ENCODE results near the gene APOA4.

APOA4 gene

GRCh38 chr11:116792144-116792868 is 30.8 kb downstream of the APOA4 start:
- Histone ChIP-seq H3K4me3 (ENCODE audit: low read length) (no peak overlapping the region), H3K27ac (ENCODE audit: low read length) (no peak overlapping the region), H3K4me1 (ENCODE audit: control insufficient read depth, low read depth, low read length) (no peaks in the 10 kb centered on the region), H3K36me3 (ENCODE audit: control insufficient read depth, low read depth, low read length) (no peaks in the 10 kb centered on the region), H3K27me3 (ENCODE audit: control insufficient read depth, insufficient read depth, low read length) (peaks cover 6% of the 10 kb centered on the region), H3K9me3 (ENCODE audit: control insufficient read depth, low read depth, low read length) (no peaks in the 10 kb centered on the region), H3K9ac (ENCODE audit: low read length) (no peak overlapping the region)

- Histone ChIP-seq H3K4me3 (ENCODE audit: low read length) (no peak within 1 kb of the TSS), H3K9me3 (ENCODE audit: control insufficient read depth, low read depth, low read length) (no peaks in the 10 kb centered on the region), H3K27ac (ENCODE audit: low read length) (no peak within 1 kb of the TSS), H3K36me3 (ENCODE audit: control insufficient read depth, low read depth, low read length) (peaks cover under 1% of the 10 kb centered on the region), H3K27me3 (ENCODE audit: control insufficient read depth, insufficient read depth, low read length) (peaks cover 6% of the 10 kb centered on the region), H3K9ac (ENCODE audit: low read length) (no peak within 1 kb of the TSS), H3K4me1 (ENCODE audit: control insufficient read depth, low read depth, low read length) (no peaks in the 10 kb centered on the region)
These were observed 31.3 kb downstream of the APOA4 start, which contains the start of gene APOA5 for GRCh38 chr11:116791813-116792143. TSS of gene APOA5 (minus strand) at chr11:116791879. CDS start at chr11:116791860, 19 bp downstream.

- H3K9ac ChIP-seq (ENCODE audit: low read length), result no peak overlapping the region
- no peak overlapping the region for H3K27ac ChIP-seq (ENCODE audit: low read length)
- H3K4me1 ChIP-seq (ENCODE audit: control insufficient read depth, low read depth, low read length), result no peaks in the 10 kb centered on the region
- no peak overlapping the region for H3K4me3 ChIP-seq (ENCODE audit: low read length)
- no peaks in the 10 kb centered on the region for H3K9me3 ChIP-seq (ENCODE audit: control insufficient read depth, low read depth, low read length)
- peaks cover 6% of the 10 kb centered on the region for H3K36me3 ChIP-seq (ENCODE audit: control insufficient read depth, low read depth, low read length)
- peaks cover 6% of the 10 kb centered on the region for H3K27me3 ChIP-seq (ENCODE audit: control insufficient read depth, insufficient read depth, low read length)
These were observed 31.9 kb downstream of the APOA4 start for GRCh38 chr11:116791002-116791812.

GRCh38 chr11:116790167-116791001 is 32.7 kb downstream of the APOA4 start:
- H3K4me3 ChIP-seq (ENCODE audit: low read length), result no peak overlapping the region
- H3K4me1 ChIP-seq (ENCODE audit: control insufficient read depth, low read depth, low read length), result no peaks in the 10 kb centered on the region
- peaks cover 14% of the 10 kb centered on the region for H3K36me3 ChIP-seq (ENCODE audit: control insufficient read depth, low read depth, low read length)
- H3K27me3 ChIP-seq (ENCODE audit: control insufficient read depth, insufficient read depth, low read length), result peaks cover 6% of the 10 kb centered on the region
- H3K9ac ChIP-seq (ENCODE audit: low read length), result no peak overlapping the region
- H3K27ac ChIP-seq (ENCODE audit: low read length), result no peak overlapping the region
- H3K9me3 ChIP-seq (ENCODE audit: control insufficient read depth, low read depth, low read length), result no peaks in the 10 kb centered on the region

- Histone ChIP-seq H3K4me1 (ENCODE audit: control insufficient read depth, low read depth, low read length) (no peaks in the 10 kb centered on the region), H3K27me3 (ENCODE audit: control insufficient read depth, insufficient read depth, low read length) (peaks cover 6% of the 10 kb centered on the region), H3K9ac (ENCODE audit: low read length) (no peak overlapping the region), H3K36me3 (ENCODE audit: control insufficient read depth, low read depth, low read length) (peaks cover 28% of the 10 kb centered on the region), H3K4me3 (ENCODE audit: low read length) (no peak overlapping the region), H3K27ac (ENCODE audit: low read length) (no peak overlapping the region), H3K9me3 (ENCODE audit: control insufficient read depth, low read depth, low read length) (no peaks in the 10 kb centered on the region)
These were observed 34.1 kb downstream of the APOA4 start for GRCh38 chr11:116788975-116789374.

GRCh38 chr11:116788534-116788933 is 34.6 kb downstream of the APOA4 start:
- no peaks in the 10 kb centered on the region for H3K9me3 ChIP-seq (ENCODE audit: control insufficient read depth, low read depth, low read length)
- no peak overlapping the region for H3K27ac ChIP-seq (ENCODE audit: low read length)
- H3K36me3 ChIP-seq (ENCODE audit: control insufficient read depth, low read depth, low read length), result peaks cover 33% of the 10 kb centered on the region
- H3K4me3 ChIP-seq (ENCODE audit: low read length), result peak overlapping the region; percentile 76
- H3K27me3 ChIP-seq (ENCODE audit: control insufficient read depth, insufficient read depth, low read length), result peaks cover 6% of the 10 kb centered on the region
- H3K4me1 ChIP-seq (ENCODE audit: control insufficient read depth, low read depth, low read length), result no peaks in the 10 kb centered on the region
- H3K9ac ChIP-seq (ENCODE audit: low read length), result peak overlapping the region; percentile 60

- Histone ChIP-seq H3K4me3 (ENCODE audit: low read length) (peak within 1 kb of the TSS; percentile 76), H3K4me1 (ENCODE audit: control insufficient read depth, low read depth, low read length) (no peaks in the 10 kb centered on the region), H3K27ac (ENCODE audit: low read length) (no peak within 1 kb of the TSS)
These were observed 35.2 kb downstream of the APOA4 start, which contains the start of gene ZPR1 for GRCh38 chr11:116787786-116788486. TSS of gene ZPR1 (minus strand) at chr11:116788023. CDS start at chr11:116787990, 33 bp downstream.

GRCh38 chr11:116787436-116787785 is 35.7 kb downstream of the APOA4 start:
- Histone ChIP-seq H3K27me3 (ENCODE audit: control insufficient read depth, insufficient read depth, low read length) (peaks cover 6% of the 10 kb centered on the region), H3K9ac (ENCODE audit: low read length) (peak overlapping the region; percentile 60), H3K36me3 (ENCODE audit: control insufficient read depth, low read depth, low read length) (peaks cover 44% of the 10 kb centered on the region), H3K4me3 (ENCODE audit: low read length) (peak overlapping the region; percentile 76), H3K27ac (ENCODE audit: low read length) (no peak overlapping the region), H3K9me3 (ENCODE audit: control insufficient read depth, low read depth, low read length) (no peaks in the 10 kb centered on the region), H3K4me1 (ENCODE audit: control insufficient read depth, low read depth, low read length) (no peaks in the 10 kb centered on the region)

More at GRCh38 chr11:116787786-116788486, 35.2 kb downstream of the APOA4 start, which contains the start of gene ZPR1:
- peaks cover 6% of the 10 kb centered on the region for H3K27me3 ChIP-seq (ENCODE audit: control insufficient read depth, insufficient read depth, low read length)
- H3K36me3 ChIP-seq (ENCODE audit: control insufficient read depth, low read depth, low read length), result peaks cover 38% of the 10 kb centered on the region
- peak within 1 kb of the TSS; percentile 60 for H3K9ac ChIP-seq (ENCODE audit: low read length)
- H3K9me3 ChIP-seq (ENCODE audit: control insufficient read depth, low read depth, low read length), result no peaks in the 10 kb centered on the region

GRCh38 chr11:116786966-116787365 is 36.1 kb downstream of the APOA4 start:
- Histone ChIP-seq H3K36me3 (ENCODE audit: control insufficient read depth, low read depth, low read length) (peaks cover 48% of the 10 kb centered on the region), H3K4me1 (ENCODE audit: control insufficient read depth, low read depth, low read length) (no peaks in the 10 kb centered on the region), H3K4me3 (ENCODE audit: low read length) (peak overlapping the region; percentile 76), H3K27ac (ENCODE audit: low read length) (no peak overlapping the region), H3K27me3 (ENCODE audit: control insufficient read depth, insufficient read depth, low read length) (peaks cover 6% of the 10 kb centered on the region), H3K9ac (ENCODE audit: low read length) (peak overlapping the region; percentile 60), H3K9me3 (ENCODE audit: control insufficient read depth, low read depth, low read length) (no peaks in the 10 kb centered on the region)

GRCh38 chr11:116786326-116786725 is 36.8 kb downstream of the APOA4 start:
- Histone ChIP-seq H3K4me3 (ENCODE audit: low read length) (no peak overlapping the region), H3K36me3 (ENCODE audit: control insufficient read depth, low read depth, low read length) (peaks cover 52% of the 10 kb centered on the region), H3K9me3 (ENCODE audit: control insufficient read depth, low read depth, low read length) (no peaks in the 10 kb centered on the region), H3K27me3 (ENCODE audit: control insufficient read depth, insufficient read depth, low read length) (peaks cover 6% of the 10 kb centered on the region), H3K27ac (ENCODE audit: low read length) (no peak overlapping the region), H3K9ac (ENCODE audit: low read length) (no peak overlapping the region), H3K4me1 (ENCODE audit: control insufficient read depth, low read depth, low read length) (no peaks in the 10 kb centered on the region)

- no peaks in the 10 kb centered on the region for H3K27me3 ChIP-seq (ENCODE audit: control insufficient read depth, insufficient read depth, low read length)
- no peaks in the 10 kb centered on the region for H3K4me1 ChIP-seq (ENCODE audit: control insufficient read depth, low read depth, low read length)
- H3K4me3 ChIP-seq (ENCODE audit: low read length), result no peak overlapping the region
- no peak overlapping the region for H3K9ac ChIP-seq (ENCODE audit: low read length)
- H3K27ac ChIP-seq (ENCODE audit: low read length), result no peak overlapping the region
- no peaks in the 10 kb centered on the region for H3K9me3 ChIP-seq (ENCODE audit: control insufficient read depth, low read depth, low read length)
- peaks cover 86% of the 10 kb centered on the region for H3K36me3 ChIP-seq (ENCODE audit: control insufficient read depth, low read depth, low read length)
These were observed 40.4 kb downstream of the APOA4 start for GRCh38 chr11:116782728-116783127.

Measured in iPS-18a (cell line).